Neutrophil (primary cell): ENCODE results near the gene BMP5.

Source experiments
- H3K27ac ChIP-seq: fragments of 200-600 bp; sonication (generic); 2 replicates; pipeline ENCODE4 v1.5.1; 2016; ENCODE audit warnings: mild to moderate bottlenecking, moderate library complexity
- H3K27me3 ChIP-seq: fragments of 200-600 bp; sonication (generic); 2 replicates; pipeline ENCODE4 v1.6.0; 2016; ENCODE audit warnings: mild to moderate bottlenecking
- H3K36me3 ChIP-seq: fragments of 200-600 bp; sonication (generic); 2 replicates; pipeline ENCODE4 v1.5.1; 2017
- H3K4me1 ChIP-seq, 2 experiments: fragments of 200-600 bp in 1 of 2; sonication (generic) in 1 of 2; 1 replicate in 1 of 2; 2 replicates in 1 of 2; pipeline versions ENCODE4 v1.5.1 to v1.6.1; 2013 to 2016; ENCODE audit warnings: low read depth in 1 of 2, low read length in 1 of 2, mild to moderate bottlenecking in 1 of 2, moderate library complexity in 1 of 2; ENCODE audit not compliant: control insufficient read depth in 1 of 2, insufficient read depth in 1 of 2
- H3K4me3 ChIP-seq, 2 experiments: fragments of 200-600 bp in 1 of 2; sonication (generic) in 1 of 2; 1 replicate in 1 of 2; 2 replicates in 1 of 2; pipeline ENCODE4 v1.5.1; 2013 to 2016; ENCODE audit warnings: low read depth in 1 of 2, low read length in 1 of 2, mild to moderate bottlenecking in 1 of 2, moderate library complexity in 1 of 2
- H3K9me3 ChIP-seq: fragments of 200-600 bp; sonication (generic); 2 replicates; pipeline ENCODE4 v1.5.1; 2016
- CTCF ChIP-seq: fragments of 200-600 bp; sonication (generic); IDR thresholded peaks from 2 replicates; pipeline ENCODE4 v1.5.1; 2016; ENCODE audit warnings: antibody characterized with exemption

Gene BMP5

GRCh38 chr6:55875400-55875799, at the start of gene BMP5:
TSS of gene BMP5 (minus strand) at chr6:55875590. CDS start at chr6:55874865, 725 bp downstream.
- no peak for TF ChIP-seq CTCF
- Histone ChIP-seq H3K36me3 (no peaks in the 10 kb centered on the region), H3K27me3 (no peaks in the 10 kb centered on the region), H3K4me1 (no peaks in the 10 kb centered on the region), H3K9me3 (no peaks in the 10 kb centered on the region), H3K4me3 (no peak within 1 kb of the TSS), H3K27ac (no peak within 1 kb of the TSS)

DNA sequence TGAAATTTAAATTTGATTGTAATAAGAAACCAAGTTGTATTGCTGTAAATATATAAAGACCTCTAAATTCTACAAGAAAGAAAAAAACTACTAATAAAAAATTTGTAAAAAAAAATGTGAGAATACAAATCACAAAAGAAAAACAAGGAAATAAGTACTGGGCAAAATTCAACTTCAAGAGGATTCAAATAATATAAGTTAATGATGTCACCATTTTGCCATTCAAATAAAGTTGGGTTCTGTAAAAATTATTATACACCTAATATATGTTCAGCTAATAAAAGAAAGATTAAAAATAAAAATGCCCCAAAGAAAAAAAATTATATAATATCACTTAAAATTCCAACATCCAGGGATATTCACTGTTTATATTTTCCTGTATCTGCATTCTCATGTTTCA, 47.0 kb upstream of the BMP5 start:
- no peak for TF ChIP-seq CTCF
- Histone ChIP-seq H3K36me3 (no peaks in the 10 kb centered on the region), H3K9me3 (no peaks in the 10 kb centered on the region), H3K4me3 (no peak overlapping the region), H3K27me3 (no peaks in the 10 kb centered on the region), H3K4me1 (no peaks in the 10 kb centered on the region), H3K27ac (no peak overlapping the region)

GRCh38 chr6:55919716-55920308, 44.4 kb upstream of the BMP5 start:
- Histone ChIP-seq H3K4me3 (no peak overlapping the region), H3K9me3 (no peaks in the 10 kb centered on the region), H3K36me3 (no peaks in the 10 kb centered on the region)

DNA sequence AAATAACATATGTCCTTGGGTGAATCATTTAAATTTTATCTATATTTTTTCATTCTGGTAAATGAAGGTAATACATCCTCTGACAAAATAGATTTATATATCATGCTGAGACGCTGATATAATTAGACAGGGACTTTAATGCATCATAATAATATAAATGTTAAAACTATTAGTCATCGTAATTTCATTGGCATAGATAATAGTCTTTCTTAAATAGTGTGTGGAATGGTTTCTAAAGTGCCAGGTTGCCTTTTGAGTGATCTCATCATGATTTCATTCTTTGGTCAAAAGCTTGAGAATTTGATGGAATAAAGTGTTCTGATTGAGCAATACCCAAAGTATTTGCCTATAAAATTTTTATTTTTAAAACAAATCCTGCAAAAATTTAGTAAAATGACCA, 43.2 kb upstream of the BMP5 start:
- Histone ChIP-seq H3K27ac (no peak overlapping the region), H3K9me3 (no peaks in the 10 kb centered on the region), H3K4me3 (no peak overlapping the region), H3K36me3 (no peaks in the 10 kb centered on the region), H3K4me1 (no peaks in the 10 kb centered on the region), H3K27me3 (no peaks in the 10 kb centered on the region)
- no peak for TF ChIP-seq CTCF

More at GRCh38 chr6:55919716-55920308, 44.4 kb upstream of the BMP5 start:
- no peaks in the 10 kb centered on the region for H3K4me1 ChIP-seq
- H3K27me3 ChIP-seq: no peaks in the 10 kb centered on the region
- no peak overlapping the region for H3K27ac ChIP-seq
- no peak for TF ChIP-seq CTCF

DNA sequence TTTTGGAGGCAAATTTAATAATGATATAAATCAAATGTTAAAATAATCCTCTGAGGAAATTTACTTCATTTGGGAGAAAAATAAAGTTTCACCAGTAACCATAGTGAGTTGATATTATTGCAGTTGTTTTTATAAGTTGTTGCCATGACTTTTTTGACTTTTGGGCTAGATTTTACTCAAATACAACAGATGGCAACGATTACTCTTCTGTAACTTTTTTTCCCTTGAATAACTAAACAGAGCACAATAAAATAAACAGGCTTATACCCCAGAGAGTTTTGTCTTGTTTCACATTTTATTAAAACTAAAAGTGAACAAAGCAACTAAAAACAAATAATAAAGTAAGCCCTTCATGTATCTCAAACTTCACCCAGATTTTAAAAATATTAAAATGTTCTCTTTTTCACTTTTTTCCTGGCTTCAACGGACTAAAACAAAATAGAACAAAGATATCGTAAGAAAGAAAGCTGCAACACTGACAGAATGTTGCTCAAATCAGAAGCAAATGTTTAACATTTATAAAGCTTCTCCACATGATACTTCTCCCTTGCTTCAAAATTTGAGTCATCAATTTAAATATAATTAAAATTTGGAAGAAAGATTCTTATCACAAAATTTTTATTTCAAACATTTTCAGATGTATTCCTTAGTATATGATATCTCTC, 42.5 kb upstream of the BMP5 start:
- Histone ChIP-seq H3K9me3 (no peaks in the 10 kb centered on the region), H3K27me3 (no peaks in the 10 kb centered on the region), H3K4me1 (no peaks in the 10 kb centered on the region), H3K27ac (no peak overlapping the region), H3K4me3 (no peak overlapping the region), H3K36me3 (no peaks in the 10 kb centered on the region)
- no peak for TF ChIP-seq CTCF
